NCI-H2081 treated with DMSO at 0.1 percent for 48 hours (cell line): ENCODE measurements around the gene TEX14.
"Not testable (repeated sequence)": the region's sequence is repeated elsewhere in the genome, so short reads cannot be mapped to it uniquely, and the experiment has no call there.

ENCODE experiments used
- DNase-seq: peaks from one replicate; lab custom pipeline; 2025; lab: John Stamatoyannopoulos, UW

Gene TEX14

GRCh38 chr17:58686980-58687379 lies 4.9 kb downstream of the TEX14 start:
- DNase-seq: no peak

GRCh38 chr17:58684462-58684861 lies 7.4 kb downstream of the TEX14 start:
- DNase-seq: not testable (repeated sequence)

GRCh38 chr17:58684003-58684402 lies 7.8 kb downstream of the TEX14 start:
- no peak for DNase-seq

GRCh38 chr17:58680038-58680369 lies 11.8 kb downstream of the TEX14 start:
- no peak for DNase-seq

- no peak for DNase-seq
Measured at GRCh38 chr17:58679263-58680037, 12.4 kb downstream of the TEX14 start.

GRCh38 chr17:58678287-58678686 lies 13.6 kb downstream of the TEX14 start:
- not testable (repeated sequence) for DNase-seq

- DNase-seq: no peak
Measured at GRCh38 chr17:58677194-58677880, 14.5 kb downstream of the TEX14 start.

GRCh38 chr17:58671969-58672368 lies 19.9 kb downstream of the TEX14 start:
- DNase-seq: no peak

GRCh38 chr17:58669853-58670252 lies 22.0 kb downstream of the TEX14 start:
- no peak for DNase-seq

- DNase-seq: no peak
Measured at GRCh38 chr17:58668598-58668935, 23.3 kb downstream of the TEX14 start.

- DNase-seq: no peak
Measured at GRCh38 chr17:58667934-58668597, 23.8 kb downstream of the TEX14 start.

GRCh38 chr17:58666858-58667267 lies 25.0 kb downstream of the TEX14 start:
- DNase-seq: peak; percentile 49

- peak; percentile 49 for DNase-seq
Measured at GRCh38 chr17:58665946-58666857, 25.6 kb downstream of the TEX14 start.

- no peak for DNase-seq
Measured at GRCh38 chr17:58664302-58664701, 27.5 kb downstream of the TEX14 start.

- no peak for DNase-seq
Measured at GRCh38 chr17:58661499-58661898, 30.3 kb downstream of the TEX14 start.

- no peak for DNase-seq
Measured at GRCh38 chr17:58660621-58661020, 31.2 kb downstream of the TEX14 start.

GRCh38 chr17:58659714-58660084 lies 32.1 kb downstream of the TEX14 start:
- not testable (repeated sequence) for DNase-seq

GRCh38 chr17:58658804-58659713 lies 32.8 kb downstream of the TEX14 start:
- peak; percentile 99 for DNase-seq

- DNase-seq: not testable (repeated sequence)
Measured at GRCh38 chr17:58657962-58658803, 33.7 kb downstream of the TEX14 start.

GRCh38 chr17:58648236-58648635 lies 43.6 kb downstream of the TEX14 start:
- no peak for DNase-seq
